Keratinocyte (primary cell): ENCODE measurements around the gene PFKFB3. TPM values are rescaled to one million over a fixed set of nuclear protein-coding genes. Genes with fewer than 3 reads are reported as not detected.
"Not testable (repeated sequence)": the region's sequence is repeated elsewhere in the genome, so short reads cannot be mapped to it uniquely, and the experiment has no call there.

Experiments
- DNase-seq: peaks from one replicate; pipeline ENCODE4 v3.0.0-alpha.2; 2011; ENCODE audit warnings: low read depth, missing footprints, low spot score
- FAIRE-seq: peaks from 2 replicates; lab custom pipeline; 2011; peaks lifted over from hg19 to GRCh38; lab: Jason Lieb, UNC
- H2AFZ ChIP-seq: 2 replicates; pipeline ENCODE4 v1.6.0; 2012; ENCODE audit warnings: low read length, control low read depth, inconsistent platforms; ENCODE audit not compliant: control insufficient read depth
- H3K27ac ChIP-seq: 2 replicates; pipeline ENCODE4 v1.5.1; 2011; ENCODE audit warnings: low read length; ENCODE audit not compliant: control insufficient read depth, insufficient read depth
- H3K27me3 ChIP-seq: 3 replicates; pipeline ENCODE4 v1.6.0; 2011; ENCODE audit warnings: low read length; ENCODE audit not compliant: control insufficient read depth, insufficient read depth; ENCODE audit errors: extremely low read depth
- H3K36me3 ChIP-seq, 2 experiments: 2 replicates in 1 of 2; 3 replicates in 1 of 2; pipeline ENCODE4 v1.5.1; 2011; ENCODE audit warnings: low read length in 2 of 2, mild to moderate bottlenecking in 1 of 2; ENCODE audit not compliant: control insufficient read depth in 2 of 2, insufficient read depth in 2 of 2; ENCODE audit errors: extremely low read depth in 1 of 2
- H3K4me1 ChIP-seq: 3 replicates; pipeline ENCODE4 v1.5.1; 2011; ENCODE audit warnings: low read length; ENCODE audit not compliant: control insufficient read depth, insufficient read depth; ENCODE audit errors: extremely low read depth
- H3K4me2 ChIP-seq: 3 replicates; pipeline ENCODE4 v1.6.0; 2011; ENCODE audit warnings: low read depth, low read length; ENCODE audit not compliant: control insufficient read depth, insufficient read depth; ENCODE audit errors: extremely low read depth
- H3K4me3 ChIP-seq, 3 experiments: fragments of 200-600 bp in 1 of 3; sonication (generic) in 1 of 3; 2 replicates in 2 of 3; 3 replicates in 1 of 3; pipeline ENCODE4 v1.5.1; 2011 to 2016; ENCODE audit warnings: low read length in 3 of 3, mild to moderate bottlenecking in 3 of 3, control low read depth in 2 of 3, inconsistent platforms in 1 of 3, low read depth in 1 of 3, mixed read lengths in 1 of 3, mixed run types in 1 of 3, moderate library complexity in 1 of 3; ENCODE audit not compliant: control insufficient read depth in 2 of 3, insufficient read depth in 2 of 3; ENCODE audit errors: extremely low read depth in 1 of 3
- H3K79me2 ChIP-seq: 2 replicates; pipeline ENCODE4 v1.6.0; 2012; ENCODE audit warnings: low read length; ENCODE audit not compliant: control insufficient read depth, insufficient read depth
- H3K9ac ChIP-seq: 3 replicates; pipeline ENCODE4 v1.6.0; 2011; ENCODE audit warnings: low read length; ENCODE audit not compliant: control insufficient read depth, insufficient read depth; ENCODE audit errors: extremely low read depth
- H3K9me1 ChIP-seq: 3 replicates; pipeline ENCODE4 v1.6.0; 2011; ENCODE audit warnings: low read length; ENCODE audit not compliant: control insufficient read depth, insufficient read depth; ENCODE audit errors: extremely low read depth
- H3K9me3 ChIP-seq: 2 replicates; pipeline ENCODE4 v1.5.1; 2012; ENCODE audit warnings: low read depth, low read length; ENCODE audit not compliant: control insufficient read depth
- H4K20me1 ChIP-seq: 3 replicates; pipeline ENCODE4 v1.6.0; 2011; ENCODE audit warnings: low read length; ENCODE audit not compliant: control insufficient read depth, insufficient read depth; ENCODE audit errors: extremely low read depth
- EZH2 ChIP-seq: IDR thresholded peaks from one replicate; pipeline ENCODE4 v1.6.1; 2012; ENCODE audit warnings: inconsistent platforms, mild to moderate bottlenecking, low read length, moderate library complexity
- dilution Hi-C: fragments of 300-500 bp; cut with MboI; formaldehyde crosslinking; loops from one replicate; pipeline ENCODE4 v1.7.0; 2020; ENCODE audit warnings: low sequenced_read_pairs; ENCODE audit not compliant: extremely low pct_ligation_motif_present
- polyA plus RNA-seq, 5 experiments: library from polyadenylated mRNA; depleted of rRNA in 3 of 5; stranded (reverse) in 3 of 5; stranded (forward) in 1 of 5; unstranded in 1 of 5; fragments of >200 nt; gene quantifications; 1 replicate in 1 of 5; 2 replicates in 3 of 5; 3 replicates in 1 of 5; pipeline versions ENCODE4 v1.2.1 to v1.2.3, GENCODE V29; 2011 to 2012; ENCODE audit warnings: missing spikeins in 2 of 5, low read depth in 1 of 5, low replicate concordance in 1 of 5
- TF ChIP-seq, protein P1 (sequence below), 3 experiments: IDR thresholded peaks in 1 of 3; conservative IDR thresholded peaks in 1 of 3; optimal IDR thresholded peaks in 1 of 3; 2 replicates in 2 of 3; 3 replicates in 1 of 3; pipeline versions ENCODE3 to v1.5.1; 2011; ENCODE audit warnings: low read length in 3 of 3, mild to moderate bottlenecking in 3 of 3, moderate library complexity in 2 of 3, control low read depth in 1 of 3, inconsistent platforms in 1 of 3; ENCODE audit not compliant: insufficient read depth in 2 of 3; ENCODE audit errors: extremely low read depth in 1 of 3

PFKFB3 gene
- polyA plus RNA-seq, 1 donor (not counting 4 experiments of a cell fraction or from before 2014, with no cell fraction given) = 18.6 TPM

DNA sequence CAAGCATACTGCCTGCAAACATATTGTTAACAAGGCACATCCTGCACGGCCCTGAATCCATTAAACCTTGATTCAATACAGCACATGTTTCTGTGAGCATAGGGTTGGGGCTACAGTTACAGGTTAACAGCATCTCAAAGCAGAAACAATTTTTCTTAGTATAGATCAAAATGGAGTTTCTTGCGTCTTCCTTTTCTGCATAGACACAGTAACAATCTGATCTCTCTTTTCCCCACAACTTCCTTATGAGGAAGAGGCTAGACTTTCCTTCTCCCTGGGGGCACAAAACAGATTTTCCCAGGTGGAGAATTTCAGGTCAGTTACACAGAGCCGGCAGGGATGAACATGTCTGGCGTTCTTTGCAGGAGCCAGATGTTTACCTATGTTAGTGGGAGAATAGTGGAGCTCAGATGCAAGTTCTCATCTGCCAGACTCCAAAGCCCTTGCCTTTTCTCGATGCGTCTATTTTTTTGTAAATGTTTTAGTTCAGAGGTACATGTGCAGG is 37.5 kb upstream of the PFKFB3 start:
- Histone ChIP-seq H3K27ac (no peak overlapping the region), H3K4me3 (peak overlapping the region in 1 of 3 experiments; percentile 93), H2AFZ (no peak overlapping the region), H4K20me1 (peaks cover 3% of the 10 kb centered on the region), H3K79me2 (peaks cover 62% of the 10 kb centered on the region), H3K9ac (peak overlapping the region; percentile 95), H3K9me1 (no peaks in the 10 kb centered on the region), H3K36me3 (peaks cover 2 to 15% of the 10 kb centered on the region in 2 experiments), H3K4me2 (peak overlapping the region; percentile 95), H3K9me3 (no peaks in the 10 kb centered on the region), H3K4me1 (peaks cover 13% of the 10 kb centered on the region), H3K27me3 (no peaks in the 10 kb centered on the region)
- dilution Hi-C loops = no loop called here
- DNase-seq (no peak), FAIRE-seq (no peak)
- TF ChIP-seq EZH2 = no peak
- TF ChIP-seq, protein P1, sequence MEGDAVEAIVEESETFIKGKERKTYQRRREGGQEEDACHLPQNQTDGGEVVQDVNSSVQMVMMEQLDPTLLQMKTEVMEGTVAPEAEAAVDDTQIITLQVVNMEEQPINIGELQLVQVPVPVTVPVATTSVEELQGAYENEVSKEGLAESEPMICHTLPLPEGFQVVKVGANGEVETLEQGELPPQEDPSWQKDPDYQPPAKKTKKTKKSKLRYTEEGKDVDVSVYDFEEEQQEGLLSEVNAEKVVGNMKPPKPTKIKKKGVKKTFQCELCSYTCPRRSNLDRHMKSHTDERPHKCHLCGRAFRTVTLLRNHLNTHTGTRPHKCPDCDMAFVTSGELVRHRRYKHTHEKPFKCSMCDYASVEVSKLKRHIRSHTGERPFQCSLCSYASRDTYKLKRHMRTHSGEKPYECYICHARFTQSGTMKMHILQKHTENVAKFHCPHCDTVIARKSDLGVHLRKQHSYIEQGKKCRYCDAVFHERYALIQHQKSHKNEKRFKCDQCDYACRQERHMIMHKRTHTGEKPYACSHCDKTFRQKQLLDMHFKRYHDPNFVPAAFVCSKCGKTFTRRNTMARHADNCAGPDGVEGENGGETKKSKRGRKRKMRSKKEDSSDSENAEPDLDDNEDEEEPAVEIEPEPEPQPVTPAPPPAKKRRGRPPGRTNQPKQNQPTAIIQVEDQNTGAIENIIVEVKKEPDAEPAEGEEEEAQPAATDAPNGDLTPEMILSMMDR (optimal IDR thresholded peaks at IDR 0.05 in 1 of 3, IDR thresholded peaks at IDR 0.05 in 1 of 3, conservative IDR thresholded peaks at IDR 0.05 in 1 of 3; ENCODE audit: extremely low read depth in 1 of 3, insufficient read depth in 2 of 3, low read length in 3 of 3) = no peak

GRCh38 chr10:6165933-6166332 is 36.8 kb upstream of the PFKFB3 start:
- Histone ChIP-seq H3K36me3 (peaks cover 2 to 15% of the 10 kb centered on the region in 2 experiments), H3K79me2 (peaks cover 67% of the 10 kb centered on the region), H3K4me1 (peaks cover 13% of the 10 kb centered on the region)
- dilution Hi-C loops, H3K9me1 ChIP-seq, H3K27ac ChIP-seq, H3K4me3 ChIP-seq, H3K9ac ChIP-seq, H3K4me2 ChIP-seq, H2AFZ ChIP-seq, H3K27me3 ChIP-seq, H4K20me1 ChIP-seq, H3K9me3 ChIP-seq, FAIRE-seq, DNase-seq: not testable (repeated sequence)

- Histone ChIP-seq H3K4me1 (peaks cover 13% of the 10 kb centered on the region), H3K4me3 (no peak overlapping the region), H3K27me3 (no peaks in the 10 kb centered on the region), H2AFZ (no peak overlapping the region), H3K9me3 (no peaks in the 10 kb centered on the region), H3K9ac (no peak overlapping the region), H3K79me2 (peaks cover 73% of the 10 kb centered on the region), H3K36me3 (peaks cover 2 to 15% of the 10 kb centered on the region in 2 experiments), H3K27ac (no peak overlapping the region), H3K9me1 (no peaks in the 10 kb centered on the region), H4K20me1 (peaks cover 6% of the 10 kb centered on the region), H3K4me2 (no peak overlapping the region)
- no peak for FAIRE-seq
- dilution Hi-C loops = no loop called here
- no peak for TF ChIP-seq EZH2
- TF ChIP-seq, protein P1 (optimal IDR thresholded peaks at IDR 0.05 in 1 of 3, IDR thresholded peaks at IDR 0.05 in 1 of 3, conservative IDR thresholded peaks at IDR 0.05 in 1 of 3; ENCODE audit: extremely low read depth in 1 of 3, insufficient read depth in 2 of 3, low read length in 3 of 3) = no peak
- DNase-seq = no peak
Measured at GRCh38 chr10:6167456-6167855, 35.3 kb upstream of the PFKFB3 start.
